HTERT RPE-1 (cell line): ENCODE data around the gene CD2AP.
"Not testable (repeated sequence)": the region's sequence is repeated elsewhere in the genome, so short reads cannot be mapped to it uniquely, and the experiment has no call there.

Experiments
- in situ Hi-C: fragments of 300-500 bp; cut with MboI; formaldehyde crosslinking; loops from 4 replicates; pipeline ENCODE4 v1.14.3; 2020; ENCODE audit warnings: low sequenced_read_pairs

The CD2AP gene

GRCh38 chr6:47495954-47496545 is 18.5 kb downstream of the CD2AP start:
- in situ Hi-C loops = no loop called here

GRCh38 chr6:47496935-47497579 is 19.5 kb downstream of the CD2AP start:
- in situ Hi-C loops = no loop called here

GRCh38 chr6:47502920-47503319 is 25.3 kb downstream of the CD2AP start:
- in situ Hi-C loops = no loop called here

- in situ Hi-C loops = no loop called here
Observed at GRCh38 chr6:47509937-47510336, 32.3 kb downstream of the CD2AP start.

- in situ Hi-C loops = no loop called here
Observed at GRCh38 chr6:47512872-47513271, 35.3 kb downstream of the CD2AP start.

GRCh38 chr6:47519279-47519678 is 41.7 kb downstream of the CD2AP start:
- in situ Hi-C loops = no loop called here

- in situ Hi-C loops = no loop called here
Observed at GRCh38 chr6:47520282-47520681, 42.7 kb downstream of the CD2AP start.

GRCh38 chr6:47521961-47522360 is 44.4 kb downstream of the CD2AP start:
- in situ Hi-C loops = no loop called here

- in situ Hi-C loops = no loop called here
Observed at GRCh38 chr6:47524136-47524845, 46.7 kb downstream of the CD2AP start.

GRCh38 chr6:47525330-47526057 is 47.9 kb downstream of the CD2AP start:
- in situ Hi-C loops = no loop called here

- in situ Hi-C loops = no loop called here
Observed at GRCh38 chr6:47527274-47527673, 49.7 kb downstream of the CD2AP start.

- in situ Hi-C loops = no loop called here
Observed at GRCh38 chr6:47529734-47530133, 52.1 kb downstream of the CD2AP start.

- in situ Hi-C loops = no loop called here
Observed at GRCh38 chr6:47532981-47533585, 55.5 kb downstream of the CD2AP start.

- in situ Hi-C loops = no loop called here
Observed at GRCh38 chr6:47534063-47534462, 56.5 kb downstream of the CD2AP start.

- in situ Hi-C loops = no loop called here
Observed at GRCh38 chr6:47535316-47536225, 58.0 kb downstream of the CD2AP start.

- in situ Hi-C loops = no loop called here
Observed at GRCh38 chr6:47536816-47537401, 59.3 kb downstream of the CD2AP start.

GRCh38 chr6:47545223-47545622 is 67.6 kb downstream of the CD2AP start:
- in situ Hi-C loops = no loop called here

GRCh38 chr6:47551670-47552069 is 74.1 kb downstream of the CD2AP start:
- in situ Hi-C loops = no loop called here

- in situ Hi-C loops = no loop called here
Observed at GRCh38 chr6:47552319-47552718, 74.7 kb downstream of the CD2AP start.

- in situ Hi-C loops = not testable (repeated sequence)
Observed at GRCh38 chr6:47553243-47553642, 75.7 kb downstream of the CD2AP start.
